DND-41 (cell line): ENCODE measurements around the gene DUSP11.
"Not testable (repeated sequence)": the region's sequence is repeated elsewhere in the genome, so short reads cannot be mapped to it uniquely, and the experiment has no call there.

Experiments used
- ATAC-seq: fragments of 200-7000 bp; cut with Tn5 transposase; 3 replicates; pipeline ENCODE4 v1.9.1; 2021; ENCODE audit warnings: low read depth; ENCODE audit not compliant: insufficient read depth
- DNase-seq: peaks from one replicate; pipeline ENCODE4 v3.0.0-alpha.2; 2020
- H2AFZ ChIP-seq: 2 replicates; pipeline ENCODE4 v1.6.0; 2012; ENCODE audit warnings: low read depth, low read length
- H3K27ac ChIP-seq: 2 replicates; pipeline ENCODE4 v1.5.1; 2012; ENCODE audit warnings: low read length, inconsistent platforms
- H3K27me3 ChIP-seq: fragments of 200-600 bp; sonication (generic); 2 replicates; pipeline ENCODE4 v1.6.0; 2012; ENCODE audit warnings: low read length, mild to moderate bottlenecking, inconsistent platforms; ENCODE audit not compliant: insufficient read depth, poor library complexity
- H3K36me3 ChIP-seq: 2 replicates; pipeline ENCODE4 v1.5.1; 2012; ENCODE audit warnings: low read length, inconsistent platforms; ENCODE audit not compliant: insufficient read depth
- H3K4me1 ChIP-seq: 2 replicates; pipeline ENCODE4 v1.5.1; 2012; ENCODE audit warnings: mild to moderate bottlenecking, low read length; ENCODE audit not compliant: insufficient read depth
- H3K4me2 ChIP-seq: 2 replicates; pipeline ENCODE4 v1.6.0; 2012; ENCODE audit warnings: mild to moderate bottlenecking, moderate library complexity, low read length, inconsistent platforms; ENCODE audit not compliant: insufficient read depth
- H3K4me3 ChIP-seq, 2 experiments: fragments of 200-600 bp in 1 of 2; shearing (Covaris generic) in 1 of 2; 2 replicates each; pipeline ENCODE4 v1.5.1; 2012 to 2016; ENCODE audit warnings: inconsistent platforms in 2 of 2, low read length in 2 of 2, mild to moderate bottlenecking in 2 of 2, low read depth in 1 of 2, moderate library complexity in 1 of 2
- H3K79me2 ChIP-seq: 2 replicates; pipeline ENCODE4 v1.6.0; 2012; ENCODE audit warnings: low read length, inconsistent platforms; ENCODE audit not compliant: insufficient read depth
- H3K9ac ChIP-seq: 2 replicates; pipeline ENCODE4 v1.6.0; 2012; ENCODE audit warnings: low read depth, mild to moderate bottlenecking, inconsistent platforms, low read length, moderate library complexity
- H3K9me3 ChIP-seq: 2 replicates; pipeline ENCODE4 v1.5.1; 2012; ENCODE audit warnings: low read length, moderate library complexity, mild to moderate bottlenecking, inconsistent platforms; ENCODE audit not compliant: insufficient read depth, severe bottlenecking
- H4K20me1 ChIP-seq: 2 replicates; pipeline ENCODE4 v1.6.0; 2012; ENCODE audit warnings: low read length; ENCODE audit not compliant: insufficient read depth
- CTCF ChIP-seq: IDR thresholded peaks from 2 replicates; pipeline ENCODE4 v1.5.1; 2012; ENCODE audit warnings: borderline replicate concordance, low read length, moderate library complexity, mild to moderate bottlenecking; ENCODE audit not compliant: poor library complexity, severe bottlenecking; ENCODE audit errors: extremely low read depth
- EZH2 ChIP-seq: IDR thresholded peaks from 3 replicates; pipeline ENCODE4 v1.6.1; 2012; ENCODE audit warnings: borderline replicate concordance, low read depth, mild to moderate bottlenecking, moderate library complexity, low read length, inconsistent platforms; ENCODE audit not compliant: severe bottlenecking

Gene DUSP11

GRCh38 chr2:73759904-73760303 is 20.0 kb downstream of the DUSP11 start:
- DNase-seq = no peak

GRCh38 chr2:73759285-73759764 is 20.6 kb downstream of the DUSP11 start:
- no peaks in the 10 kb centered on the region for H3K4me1 ChIP-seq
- no peaks in the 10 kb centered on the region for H3K27me3 ChIP-seq
- H3K9me3 ChIP-seq = no peaks in the 10 kb centered on the region
- H4K20me1 ChIP-seq = no peaks in the 10 kb centered on the region
- H2AFZ ChIP-seq = no peak overlapping the region
- DNase-seq (no peak), ATAC-seq (no peak)
- no peak overlapping the region for H3K9ac ChIP-seq
- peaks cover 72% of the 10 kb centered on the region for H3K36me3 ChIP-seq
- H3K27ac ChIP-seq = no peak overlapping the region
- TF ChIP-seq EZH2 (no peak), CTCF (no peak)
- H3K4me3 ChIP-seq = no peak overlapping the region
- no peak overlapping the region for H3K4me2 ChIP-seq
- no peaks in the 10 kb centered on the region for H3K79me2 ChIP-seq

More at GRCh38 chr2:73759904-73760303, 20.0 kb downstream of the DUSP11 start:
- no peak overlapping the region for H3K4me2 ChIP-seq
- H3K27me3 ChIP-seq = no peaks in the 10 kb centered on the region
- H3K4me3 ChIP-seq = no peak overlapping the region
- no peak overlapping the region for H3K27ac ChIP-seq
- H2AFZ ChIP-seq = no peak overlapping the region
- H3K36me3 ChIP-seq = peaks cover 76% of the 10 kb centered on the region
- no peaks in the 10 kb centered on the region for H4K20me1 ChIP-seq
- H3K79me2 ChIP-seq = no peaks in the 10 kb centered on the region
- no peak overlapping the region for H3K9ac ChIP-seq
- no peaks in the 10 kb centered on the region for H3K4me1 ChIP-seq
- H3K9me3 ChIP-seq = no peaks in the 10 kb centered on the region
- no peak for ATAC-seq
- TF ChIP-seq EZH2 (no peak), CTCF (no peak)

- H2AFZ ChIP-seq, H4K20me1 ChIP-seq, H3K4me1 ChIP-seq, H3K4me2 ChIP-seq, H3K4me3 ChIP-seq, H3K27me3 ChIP-seq, H3K9ac ChIP-seq, H3K9me3 ChIP-seq, DNase-seq, ATAC-seq, H3K27ac ChIP-seq, H3K79me2 ChIP-seq: not testable (repeated sequence)
- H3K36me3 ChIP-seq = peaks cover 34% of the 10 kb centered on the region
These were observed 25.6 kb downstream of the DUSP11 start for GRCh38 chr2:73754332-73754731.

- Histone ChIP-seq H3K4me3 (no peak overlapping the region), H3K79me2 (no peaks in the 10 kb centered on the region), H2AFZ (no peak overlapping the region), H3K4me1 (no peaks in the 10 kb centered on the region), H3K27me3 (no peaks in the 10 kb centered on the region), H3K9me3 (no peaks in the 10 kb centered on the region), H3K4me2 (no peak overlapping the region), H3K9ac (no peak overlapping the region), H4K20me1 (no peaks in the 10 kb centered on the region), H3K36me3 (peaks cover 10% of the 10 kb centered on the region), H3K27ac (no peak overlapping the region)
- no peak for TF ChIP-seq EZH2
- no peak for TF ChIP-seq CTCF
- DNase-seq = no peak
- ATAC-seq = no peak
These were observed 30.6 kb downstream of the DUSP11 start for GRCh38 chr2:73749314-73749713.
